ACHN (cell line): ENCODE measurements around the gene PKD2L1.

ENCODE experiments used
- DNase-seq: peaks from one replicate; pipeline ENCODE4 v3.0.0-alpha.2; 2015
- in situ Hi-C: cut with HindIII; loops from 2 replicates; pipeline ENCODE4 v1.10.0; 2017; ENCODE audit warnings: low sequenced_read_pairs, low pct_ligation_motif_present, low pct_unique_long_range_greater_than_20kb

The PKD2L1 gene

GRCh38 chr10:100245484-100246220 lies 84.4 kb downstream of the PKD2L1 start:
- in situ Hi-C loops: no loop called here
- no peak for DNase-seq

GRCh38 chr10:100239851-100240250 lies 90.2 kb downstream of the PKD2L1 start:
- DNase-seq: no peak
- in situ Hi-C loops: no loop called here

GRCh38 chr10:100238429-100238828 lies 91.6 kb downstream of the PKD2L1 start:
- in situ Hi-C loops: no loop called here
- DNase-seq: no peak
